Endodermal cell (in vitro differentiated cells): Measurements from ENCODE around the gene HOMER2. TPM values are rescaled to one million over a fixed set of nuclear protein-coding genes. Genes with fewer than 3 reads are reported as not detected.

Experiments
- DNase-seq: peaks from one replicate; pipeline ENCODE4 v3.0.0-alpha.2; 2017
- H3K27ac ChIP-seq: 2 replicates; pipeline ENCODE4 v1.5.1; 2013; ENCODE audit warnings: mild to moderate bottlenecking, low read depth, low read length, moderate library complexity
- H3K27me3 ChIP-seq: 2 replicates; pipeline ENCODE4 v1.6.1; 2013; ENCODE audit warnings: mild to moderate bottlenecking, low read length, moderate library complexity; ENCODE audit not compliant: insufficient read depth, control insufficient read depth, poor library complexity, severe bottlenecking
- H3K36me3 ChIP-seq: 2 replicates; pipeline ENCODE4 v1.7.0; 2013; ENCODE audit warnings: mild to moderate bottlenecking, low read length, moderate library complexity; ENCODE audit not compliant: control insufficient read depth, insufficient read depth
- H3K4me1 ChIP-seq: one replicate; pipeline ENCODE4 v1.7.0; 2013; ENCODE audit warnings: low read length; ENCODE audit not compliant: control insufficient read depth, insufficient read depth
- H3K4me3 ChIP-seq: 2 replicates; pipeline ENCODE4 v1.5.1; 2013; ENCODE audit warnings: mild to moderate bottlenecking, low read length, moderate library complexity
- H3K9ac ChIP-seq: 2 replicates; pipeline ENCODE4 v1.6.1; 2013; ENCODE audit warnings: mild to moderate bottlenecking, low read length, moderate library complexity; ENCODE audit not compliant: poor library complexity, severe bottlenecking; ENCODE audit errors: extremely low read depth
- H3K9me3 ChIP-seq: 2 replicates; pipeline ENCODE4 v1.6.1; 2013; ENCODE audit warnings: mild to moderate bottlenecking, low read length, moderate library complexity; ENCODE audit not compliant: control insufficient read depth
- H3K27ac Mint-ChIP-seq: 2 replicates; pipeline ENCODE4 v1.8.0; 2020; ENCODE audit warnings: mixed read lengths
- H3K27me3 Mint-ChIP-seq: 2 replicates; pipeline ENCODE4 v1.8.0; 2021; ENCODE audit warnings: mild to moderate bottlenecking, mixed read lengths; ENCODE audit not compliant: insufficient read depth
- H3K36me3 Mint-ChIP-seq: 2 replicates; pipeline ENCODE4 v1.8.0; 2020; ENCODE audit warnings: low read depth, mixed read lengths
- H3K4me1 Mint-ChIP-seq: 2 replicates; pipeline ENCODE4 v1.8.0; 2020; ENCODE audit warnings: mixed read lengths
- H3K4me3 Mint-ChIP-seq: 2 replicates; pipeline ENCODE4 v1.8.0; 2020; ENCODE audit warnings: mild to moderate bottlenecking, moderate library complexity, mixed read lengths
- H3K9me3 Mint-ChIP-seq: 2 replicates; pipeline ENCODE4 v1.8.0; 2020; ENCODE audit warnings: mild to moderate bottlenecking, mixed read lengths
- CTCF ChIP-seq: fragments of 200-600 bp; sonication (generic); conservative IDR thresholded peaks from 2 replicates; pipeline ENCODE4 v1.5.0; 2021; ENCODE audit warnings: antibody characterized with exemption, mild to moderate bottlenecking
- WGBS, 2 experiments: methylation state at CpG; one replicate each; pipeline versions ENCODE4 v1.1.5 to v1.1.7; 2013; ENCODE audit warnings: missing lambda C conversion rate in 2 of 2, mixed read lengths in 1 of 2; ENCODE audit not compliant: insufficient coverage in 1 of 2, insufficient read length in 1 of 2; 5-methylcytosine and 5-hydroxymethylcytosine counted together
- total RNA-seq, 2 donors: library from RNA; stranded (reverse); fragmentation: NEBNext Ultra II Directional in 1 of 2; extraction: Animal tissue kit (Norgen Biotek cat#: 25700) in 1 of 2; gene quantifications; 2 replicates in 1 of 2; 3 replicates in 1 of 2; pipeline ENCODE4 v1.2.1, GENCODE V29; 2021

HOMER2 gene
- total RNA-seq, 2 donors from 2014 or later = 31.8 to 32.7 TPM

GRCh38 chr15:82904574-82904973, 47.9 kb downstream of the HOMER2 start:
- peaks cover 31% of the 10 kb centered on the region for H3K9me3 Mint-ChIP-seq
- TF ChIP-seq CTCF = no peak
- H3K27ac Mint-ChIP-seq = no peak overlapping the region
- H3K9ac ChIP-seq = no peak overlapping the region
- peaks cover 43% of the 10 kb centered on the region for H3K9me3 ChIP-seq
- peaks cover 12% of the 10 kb centered on the region for H3K4me1 ChIP-seq
- peaks cover 28% of the 10 kb centered on the region for H3K4me1 Mint-ChIP-seq
- DNase-seq = no peak
- no peak overlapping the region for H3K27ac ChIP-seq
- H3K4me3 ChIP-seq = peak overlapping the region; percentile 50
- no peaks in the 10 kb centered on the region for H3K27me3 Mint-ChIP-seq
- H3K36me3 ChIP-seq = peaks cover 6% of the 10 kb centered on the region
- no peaks in the 10 kb centered on the region for H3K27me3 ChIP-seq
- H3K36me3 Mint-ChIP-seq = peaks cover 14% of the 10 kb centered on the region
- WGBS, 2 experiments = 88 to 94% methylated on average over 2 to 3 of the region's 3 CpGs
- no peak overlapping the region for H3K4me3 Mint-ChIP-seq

GRCh38 chr15:82903511-82903910, 49.0 kb downstream of the HOMER2 start:
- Mint-ChIP-seq H3K27me3 (no peaks in the 10 kb centered on the region), H3K4me1 (peaks cover 28% of the 10 kb centered on the region), H3K36me3 (peaks cover 4% of the 10 kb centered on the region), H3K9me3 (peaks cover 20% of the 10 kb centered on the region), H3K4me3 (no peak overlapping the region), H3K27ac (no peak overlapping the region)
- DNase-seq = no peak
- WGBS, 2 experiments = 94 to 97% methylated on average over 9 to 16 of the region's 16 CpGs
- no peak overlapping the region for H3K9ac ChIP-seq
- no peaks in the 10 kb centered on the region for H3K27me3 ChIP-seq
- TF ChIP-seq CTCF = no peak
- no peak overlapping the region for H3K27ac ChIP-seq
- H3K4me1 ChIP-seq = peaks cover 12% of the 10 kb centered on the region
- no peak overlapping the region for H3K4me3 ChIP-seq
- H3K9me3 ChIP-seq = peaks cover 33% of the 10 kb centered on the region
- peaks cover 3% of the 10 kb centered on the region for H3K36me3 ChIP-seq

GRCh38 chr15:82901114-82901805, 51.3 kb downstream of the HOMER2 start:
- no peaks in the 10 kb centered on the region for H3K36me3 Mint-ChIP-seq
- no peak overlapping the region for H3K27ac ChIP-seq

More at GRCh38 chr15:82901114-82901805, 51.3 kb downstream of the HOMER2 start:
- no peak overlapping the region for H3K4me3 Mint-ChIP-seq
- H3K4me1 ChIP-seq = peaks cover 12% of the 10 kb centered on the region
- no peak for DNase-seq
- 83 to 87% methylated on average over 1 to 5 of the region's 6 CpGs for WGBS, 2 experiments
- no peaks in the 10 kb centered on the region for H3K27me3 Mint-ChIP-seq
- no peaks in the 10 kb centered on the region for H3K27me3 ChIP-seq
- peaks cover 10% of the 10 kb centered on the region for H3K9me3 ChIP-seq
- no peak for TF ChIP-seq CTCF
- no peak overlapping the region for H3K9ac ChIP-seq
- H3K36me3 ChIP-seq = no peaks in the 10 kb centered on the region
- H3K9me3 Mint-ChIP-seq = peaks cover 3% of the 10 kb centered on the region
- no peak overlapping the region for H3K27ac Mint-ChIP-seq
- no peak overlapping the region for H3K4me3 ChIP-seq
- peaks cover 28% of the 10 kb centered on the region for H3K4me1 Mint-ChIP-seq
